Measurements from ENCODE around the gene FLNC.

Gene FLNC

DNA sequence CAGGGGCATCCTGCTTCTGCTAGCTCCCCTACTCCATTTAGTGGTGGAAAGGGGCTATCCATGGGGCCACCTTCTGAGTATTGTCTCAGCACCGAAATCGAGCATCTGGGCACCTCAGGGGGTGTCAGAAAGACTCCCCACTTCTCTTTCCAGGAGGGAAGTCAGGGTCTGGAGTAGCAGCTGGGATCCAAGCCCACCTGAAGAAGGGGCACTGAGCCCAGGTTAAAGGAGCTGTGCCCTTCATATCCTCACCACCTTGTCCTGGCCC lies 2.6 kb downstream of the FLNC start:
- no peak for DNase-seq (ENCODE audit: low read depth, low spot score)

DNA sequence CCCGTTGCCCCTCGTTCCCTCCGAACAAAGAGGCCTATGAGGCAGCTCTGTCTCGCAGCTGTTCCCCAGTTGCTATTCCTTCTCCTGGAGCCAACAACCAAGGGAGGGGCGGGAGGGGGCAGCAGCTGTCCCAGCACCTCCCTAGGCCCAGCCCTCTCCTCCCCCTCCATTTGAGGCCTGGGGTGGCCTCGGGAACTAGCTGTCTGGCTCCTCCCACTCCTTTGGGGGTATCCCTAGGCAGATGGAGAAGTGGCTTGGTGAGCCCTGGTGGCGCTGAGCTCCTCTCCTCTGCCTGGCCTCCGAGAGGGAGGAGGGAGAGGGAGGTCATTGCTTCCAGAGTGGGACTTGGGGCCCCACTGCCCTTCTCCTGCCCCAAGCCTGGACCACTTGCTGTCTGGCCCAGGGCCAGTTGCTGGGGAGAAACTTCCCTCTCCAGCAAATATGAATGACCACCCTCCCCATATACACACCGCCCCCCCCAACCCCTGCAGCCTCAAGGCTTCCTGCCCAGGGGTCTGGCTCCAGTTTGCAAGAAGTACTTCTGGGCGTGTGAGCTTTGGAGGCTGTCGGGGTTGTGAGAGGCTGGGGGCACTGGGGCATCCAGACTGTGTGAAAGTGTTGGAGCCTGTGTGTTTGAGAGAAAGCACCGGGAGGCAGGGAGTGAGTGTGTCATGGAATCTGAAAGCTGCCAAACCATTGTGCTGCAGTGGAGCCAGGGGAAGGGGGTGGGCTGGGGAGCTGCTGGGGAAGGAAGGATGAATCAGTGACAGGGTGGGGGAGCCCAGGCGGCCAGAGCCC lies 3.1 kb downstream of the FLNC start:
- DNase-seq (ENCODE audit: low read depth, low spot score), result no peak

DNA sequence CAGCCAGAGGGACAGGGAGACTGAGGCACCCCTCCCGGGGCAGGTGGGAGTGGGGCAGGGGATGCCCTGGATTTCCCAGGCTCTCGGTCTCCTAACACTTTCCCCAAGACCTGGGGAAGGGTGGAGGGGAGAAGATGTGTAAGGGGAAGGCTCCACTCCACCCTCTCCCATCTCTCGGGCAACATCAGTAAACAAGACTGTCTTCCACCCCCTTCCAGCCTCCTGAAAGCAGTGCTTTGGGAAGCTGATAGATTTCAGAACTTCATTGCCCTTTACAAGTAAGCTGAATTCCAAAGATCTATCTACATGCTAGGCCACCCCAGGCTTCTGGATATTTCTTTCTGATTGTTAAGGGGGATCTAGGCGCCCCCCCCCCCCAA lies 3.7 kb downstream of the FLNC start:
- DNase-seq (ENCODE audit: low read depth, low spot score), result no peak

DNA sequence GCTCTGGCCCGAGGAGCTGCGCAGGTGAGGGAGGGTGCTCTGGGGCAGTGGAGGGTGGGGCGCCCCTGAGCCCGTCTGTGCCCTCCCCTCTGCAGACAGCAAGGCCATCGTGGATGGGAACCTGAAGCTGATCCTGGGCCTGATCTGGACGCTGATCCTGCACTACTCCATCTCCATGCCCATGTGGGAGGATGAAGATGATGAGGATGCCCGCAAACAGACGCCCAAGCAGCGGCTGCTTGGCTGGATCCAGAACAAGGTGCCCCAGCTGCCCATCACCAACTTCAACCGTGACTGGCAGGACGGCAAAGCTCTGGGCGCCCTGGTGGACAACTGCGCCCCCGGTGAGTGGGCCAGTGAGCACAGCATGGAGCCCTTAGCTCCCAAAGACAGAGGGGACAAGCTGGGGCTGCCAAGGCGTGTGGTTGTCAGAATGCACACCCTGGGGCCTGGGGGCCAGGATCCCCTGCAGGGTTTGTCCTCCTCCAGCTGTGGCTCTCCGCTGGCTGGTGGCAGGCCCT lies 5.1 kb downstream of the FLNC start:
- DNase-seq (ENCODE audit: low read depth, low spot score), result no peak

DNA sequence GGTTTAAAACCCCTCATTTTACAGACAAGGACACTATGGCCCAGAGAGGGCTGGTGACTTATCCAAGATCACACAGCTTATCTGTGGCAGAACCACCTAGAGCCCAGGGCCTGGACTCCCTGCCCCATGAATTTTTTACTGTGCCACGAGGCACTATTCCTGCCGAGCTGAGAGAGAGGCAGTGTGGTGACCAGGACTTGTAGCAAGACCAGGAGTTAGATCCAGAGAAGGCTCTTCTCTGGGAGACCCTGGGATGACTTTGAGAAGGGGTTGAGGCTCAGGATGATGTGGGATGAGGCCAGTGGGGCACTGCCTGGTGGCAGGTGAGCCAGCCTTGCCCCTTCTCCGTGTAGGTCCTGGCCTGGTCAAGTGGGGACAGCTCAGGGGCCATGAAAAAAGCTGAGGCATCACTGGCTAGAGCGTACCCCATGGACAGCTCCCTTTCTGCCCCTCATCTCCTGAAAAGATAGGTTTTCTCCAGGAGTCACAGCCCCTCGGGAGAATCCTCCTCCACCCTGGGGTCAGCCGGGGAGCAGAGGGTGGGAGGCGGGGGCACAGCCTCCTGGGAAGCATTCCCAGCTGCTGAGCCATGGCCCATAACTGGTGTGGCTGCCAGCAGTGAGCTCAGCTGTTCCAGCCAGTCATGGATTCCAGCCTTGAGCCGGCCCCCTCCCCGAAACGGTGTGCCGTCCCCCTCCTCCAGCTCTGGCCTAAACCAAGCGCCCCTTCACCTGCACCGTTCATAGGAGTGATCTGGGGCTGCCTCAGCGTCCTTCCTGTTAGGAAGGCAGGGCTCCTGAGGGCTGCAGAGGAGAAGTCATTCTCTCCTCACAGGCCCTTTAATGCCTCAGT lies 5.8 kb downstream of the FLNC start:
- no peak for DNase-seq (ENCODE audit: low read depth, low spot score)

DNA sequence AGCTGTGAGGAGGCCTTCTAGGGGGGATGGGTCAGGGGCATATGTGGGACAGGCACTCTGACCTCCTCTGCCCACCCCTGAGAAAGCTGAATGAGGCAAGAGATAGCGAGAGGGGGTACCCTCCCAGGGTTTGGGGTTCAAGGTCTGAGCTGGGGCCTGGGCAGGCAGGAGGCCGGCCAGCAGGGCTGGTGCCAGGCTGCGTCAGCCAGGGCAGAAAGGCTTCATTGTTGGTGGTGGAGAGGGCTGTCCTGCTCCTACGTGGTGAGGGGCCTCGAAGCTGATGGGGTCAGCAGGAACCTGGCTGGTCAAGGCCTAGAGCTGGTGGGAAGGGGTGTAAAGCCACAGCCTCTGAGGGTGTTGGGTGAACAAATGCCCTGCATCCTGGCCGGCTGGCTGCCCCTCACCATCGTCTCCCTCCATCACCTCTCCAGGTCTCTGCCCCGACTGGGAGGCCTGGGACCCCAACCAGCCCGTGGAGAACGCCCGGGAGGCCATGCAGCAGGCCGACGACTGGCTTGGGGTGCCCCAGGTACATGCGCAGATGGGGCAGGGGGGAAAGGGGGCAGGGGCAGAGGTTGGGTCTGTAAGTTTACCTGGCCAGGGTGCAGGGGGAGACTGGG lies 6.6 kb downstream of the FLNC start:
- no peak for DNase-seq (ENCODE audit: low read depth, low spot score)

DNA sequence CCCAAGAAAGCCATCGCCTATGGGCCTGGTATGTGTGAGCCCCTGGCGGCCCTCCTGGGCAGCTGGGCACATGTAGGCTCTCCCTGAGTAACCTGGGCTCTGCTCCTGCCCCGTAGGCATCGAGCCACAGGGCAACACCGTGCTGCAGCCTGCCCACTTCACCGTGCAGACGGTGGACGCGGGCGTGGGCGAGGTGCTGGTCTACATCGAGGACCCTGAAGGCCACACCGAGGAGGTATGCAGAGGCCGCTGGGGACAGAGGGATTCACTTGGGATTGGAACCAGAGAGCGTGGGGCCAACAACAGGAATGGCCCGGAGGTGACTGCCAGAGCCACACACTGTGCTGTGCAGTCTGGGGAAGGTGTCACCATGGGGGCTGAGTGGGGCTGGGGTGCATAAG lies 7.3 kb downstream of the FLNC start:
- DNase-seq (ENCODE audit: low read depth, low spot score), result no peak

DNA sequence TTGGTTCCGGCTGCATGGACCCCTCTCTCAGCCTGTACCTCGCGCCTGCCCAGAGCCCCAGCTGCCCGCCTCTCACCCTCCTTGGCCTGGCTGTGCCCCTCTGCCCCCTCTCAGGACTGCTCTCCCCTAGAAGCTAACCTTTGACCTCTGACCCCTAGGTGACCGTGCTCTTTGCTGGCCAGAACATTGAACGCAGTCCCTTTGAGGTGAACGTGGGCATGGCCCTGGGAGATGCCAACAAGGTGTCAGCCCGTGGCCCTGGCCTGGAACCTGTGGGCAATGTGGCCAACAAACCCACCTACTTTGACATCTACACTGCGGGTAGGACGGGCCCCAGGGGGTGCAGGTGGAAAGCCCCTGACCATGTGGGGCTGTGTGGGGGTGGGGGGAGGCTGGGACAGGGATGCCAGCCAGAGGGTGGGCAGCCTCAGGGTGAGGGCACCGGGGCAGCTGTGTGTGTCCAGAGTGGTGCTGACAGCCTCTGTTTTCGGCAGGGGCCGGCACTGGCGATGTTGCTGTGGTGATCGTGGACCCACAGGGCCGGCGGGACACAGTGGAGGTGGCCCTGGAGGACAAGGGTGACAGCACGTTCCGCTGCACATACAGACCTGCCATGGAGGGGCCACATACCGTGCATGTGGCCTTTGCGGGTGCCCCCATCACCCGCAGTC lies 8.0 kb downstream of the FLNC start:
- DNase-seq (ENCODE audit: low read depth, low spot score), result no peak

DNA sequence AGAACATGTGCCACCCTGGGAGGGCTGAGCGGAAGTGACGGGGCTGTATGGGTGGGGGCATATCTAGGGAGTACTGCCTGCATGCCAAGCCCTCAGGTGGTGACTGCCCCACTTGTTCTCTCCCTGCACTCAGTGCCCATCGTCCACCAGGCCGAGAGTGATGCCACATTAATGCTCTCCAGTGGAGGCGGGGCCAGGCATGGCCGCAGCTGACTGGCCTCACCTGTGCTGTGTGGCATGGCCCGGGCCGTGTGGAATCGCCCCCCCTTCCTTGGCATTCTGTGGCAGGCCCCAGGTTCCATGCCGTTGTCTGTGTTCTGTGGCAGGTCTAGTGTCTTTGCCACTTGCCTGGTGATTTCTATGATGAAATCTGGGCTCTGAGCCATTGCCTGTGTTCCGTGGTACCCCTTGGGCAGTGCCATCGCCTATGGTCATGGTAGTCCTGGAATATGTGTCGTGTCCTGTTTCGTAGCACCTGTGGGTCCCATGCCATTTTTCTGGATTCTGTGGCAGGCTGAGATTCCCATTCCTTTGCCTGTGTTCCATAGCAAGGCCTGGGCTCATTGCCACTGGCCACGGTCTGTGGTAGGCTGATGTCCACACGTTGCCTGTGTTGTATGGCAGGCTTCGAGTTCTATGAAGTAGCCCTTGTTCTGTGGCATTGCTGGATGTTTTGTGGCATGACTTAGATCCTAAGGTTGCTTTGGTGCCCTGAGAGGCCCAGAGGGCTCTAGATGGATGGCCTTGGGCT lies 8.9 kb downstream of the FLNC start:
- DNase-seq (ENCODE audit: low read depth, low spot score), result no peak

DNA sequence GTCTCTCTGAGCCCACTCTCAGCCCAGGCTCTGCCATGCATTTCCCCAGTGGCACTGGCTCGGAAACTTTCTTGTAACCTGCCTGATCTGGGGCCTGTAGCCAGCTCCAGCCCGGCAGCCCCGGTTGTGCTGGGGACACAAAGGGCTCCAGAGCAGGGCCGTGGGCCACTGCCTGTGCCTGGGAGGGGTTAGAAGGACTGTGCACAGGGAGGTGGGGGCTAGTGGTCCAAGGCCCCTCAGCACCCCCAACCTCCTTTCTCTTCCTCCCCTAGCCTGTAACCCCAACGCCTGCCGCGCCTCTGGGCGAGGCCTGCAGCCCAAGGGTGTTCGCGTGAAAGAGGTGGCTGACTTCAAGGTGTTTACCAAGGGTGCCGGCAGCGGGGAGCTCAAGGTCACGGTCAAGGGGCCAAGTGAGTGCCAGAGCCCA lies 9.6 kb downstream of the FLNC start:
- no peak for DNase-seq (ENCODE audit: low read depth, low spot score)

DNA sequence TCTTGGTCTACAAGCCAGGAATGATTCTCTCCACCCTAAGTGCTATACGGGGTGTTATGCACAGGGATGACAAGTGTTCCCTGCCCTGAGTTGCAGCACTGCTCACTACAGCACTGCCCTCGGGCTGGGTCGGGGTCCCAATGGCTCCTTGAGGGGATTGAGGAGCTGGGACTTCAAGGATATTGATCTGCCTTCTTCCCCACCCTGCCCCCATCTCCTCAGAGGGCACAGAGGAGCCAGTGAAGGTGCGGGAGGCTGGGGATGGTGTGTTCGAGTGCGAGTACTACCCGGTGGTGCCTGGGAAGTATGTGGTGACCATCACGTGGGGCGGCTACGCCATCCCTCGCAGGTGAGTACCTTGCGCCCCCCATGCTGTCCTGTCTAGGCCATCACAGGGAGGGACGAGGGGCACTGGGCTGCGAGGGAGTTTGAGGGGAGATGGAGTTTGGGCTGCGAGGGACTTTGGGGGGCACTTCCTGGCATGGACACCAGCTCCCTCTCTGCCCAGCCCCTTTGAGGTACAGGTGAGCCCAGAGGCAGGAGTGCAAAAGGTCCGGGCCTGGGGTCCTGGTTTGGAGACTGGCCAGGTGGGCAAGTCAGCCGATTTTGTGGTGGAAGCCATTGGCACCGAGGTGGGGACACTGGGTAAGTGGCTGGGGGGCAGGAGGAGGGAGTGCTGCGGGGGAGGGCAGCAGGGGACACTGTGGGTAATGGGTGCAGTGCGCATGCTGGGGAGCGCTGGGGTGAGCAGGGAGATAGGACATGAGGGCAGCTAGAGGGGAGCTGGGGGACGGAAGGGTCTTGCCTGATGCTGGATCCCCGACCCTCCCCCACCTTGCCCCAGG lies 10.3 kb downstream of the FLNC start:
- DNase-seq (ENCODE audit: low read depth, low spot score), result no peak

DNA sequence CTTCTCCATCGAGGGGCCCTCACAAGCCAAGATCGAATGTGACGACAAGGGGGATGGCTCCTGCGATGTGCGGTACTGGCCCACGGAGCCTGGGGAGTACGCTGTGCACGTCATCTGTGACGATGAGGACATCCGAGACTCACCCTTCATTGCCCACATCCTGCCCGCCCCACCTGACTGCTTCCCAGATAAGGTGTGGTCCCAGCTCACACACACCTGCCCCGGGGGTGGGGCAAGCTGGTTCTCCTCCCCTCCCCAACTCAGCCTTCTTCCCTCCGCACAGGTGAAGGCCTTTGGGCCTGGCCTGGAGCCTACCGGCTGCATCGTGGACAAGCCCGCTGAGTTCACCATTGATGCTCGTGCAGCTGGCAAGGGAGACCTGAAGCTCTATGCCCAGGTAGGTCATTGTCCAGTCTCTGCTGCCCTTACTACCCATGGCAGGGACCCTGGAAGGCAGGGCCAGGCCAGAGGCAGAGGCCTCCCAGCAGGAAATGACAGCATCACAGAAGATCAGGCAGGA lies 11.0 kb downstream of the FLNC start:
- DNase-seq (ENCODE audit: low read depth, low spot score), result no peak

DNA sequence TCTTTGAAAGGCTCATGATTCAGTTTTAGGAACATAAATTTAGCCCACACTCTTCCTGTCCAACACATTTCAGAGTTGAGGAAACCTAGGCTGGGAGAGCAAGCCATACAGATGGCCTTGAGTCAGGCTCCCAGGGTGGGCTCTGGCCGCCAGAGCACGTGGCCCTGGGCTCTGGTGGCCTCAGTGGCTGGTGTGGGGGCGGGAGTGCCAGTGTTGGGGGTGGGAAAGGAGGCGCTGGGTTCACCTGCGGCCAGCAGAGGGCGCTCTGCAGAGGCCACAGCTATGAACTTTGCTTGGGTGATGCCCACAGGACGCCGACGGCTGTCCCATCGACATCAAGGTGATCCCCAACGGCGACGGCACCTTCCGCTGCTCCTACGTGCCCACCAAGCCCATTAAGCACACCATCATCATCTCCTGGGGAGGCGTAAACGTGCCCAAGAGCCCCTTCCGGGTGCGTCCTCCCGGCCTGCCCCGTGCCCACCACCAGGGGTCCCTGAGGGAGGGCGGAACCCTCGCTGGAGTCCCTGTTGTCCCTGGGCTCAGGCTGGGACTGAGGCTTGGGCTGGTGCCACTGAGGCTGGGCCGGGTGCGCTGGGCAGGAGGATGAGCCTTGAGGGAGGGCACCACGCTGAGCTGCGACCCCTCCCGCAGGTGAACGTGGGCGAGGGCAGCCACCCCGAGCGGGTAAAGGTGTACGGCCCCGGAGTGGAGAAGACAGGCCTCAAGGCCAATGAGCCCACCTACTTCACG lies 11.9 kb downstream of the FLNC start:
- no peak for DNase-seq (ENCODE audit: low read depth, low spot score)

DNA sequence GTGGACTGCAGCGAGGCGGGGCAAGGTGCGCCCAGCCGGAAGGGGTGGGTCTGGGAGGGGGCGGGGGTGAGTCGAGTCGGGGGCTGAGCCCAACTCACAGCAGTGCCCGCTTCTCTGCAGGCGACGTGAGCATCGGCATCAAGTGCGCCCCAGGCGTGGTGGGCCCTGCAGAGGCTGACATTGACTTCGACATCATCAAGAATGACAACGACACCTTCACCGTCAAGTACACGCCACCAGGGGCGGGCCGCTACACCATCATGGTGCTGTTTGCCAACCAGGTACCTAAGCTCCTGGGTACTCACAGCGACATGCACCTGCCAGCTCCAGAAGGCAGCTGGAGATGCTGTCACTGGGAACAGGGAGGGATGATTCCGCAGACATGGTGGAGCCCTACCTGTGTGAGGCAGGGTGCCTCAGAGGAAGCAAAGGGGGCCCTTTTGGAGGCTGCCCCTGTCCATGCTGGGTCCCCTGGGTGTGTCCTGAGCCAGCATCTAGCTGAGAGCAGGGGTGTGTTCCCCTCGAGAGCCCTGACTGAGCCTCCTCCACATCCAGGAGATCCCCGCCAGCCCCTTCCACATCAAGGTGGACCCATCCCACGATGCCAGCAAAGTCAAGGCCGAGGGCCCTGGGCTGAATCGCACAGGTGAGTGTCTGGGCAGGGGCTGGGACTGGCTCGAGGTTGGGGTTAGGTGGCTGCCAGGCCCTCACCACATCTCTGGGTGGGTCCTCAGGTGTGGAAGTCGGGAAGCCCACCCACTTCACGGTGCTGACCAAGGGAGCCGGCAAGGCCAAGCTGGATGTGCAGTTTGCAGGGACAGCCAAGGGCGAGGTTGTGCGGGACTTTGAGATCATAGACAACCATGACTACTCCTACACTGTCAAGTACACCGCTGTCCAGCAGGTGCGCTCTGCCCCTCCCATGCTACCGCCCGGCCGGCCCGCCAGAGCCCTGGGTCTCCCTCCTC lies 12.8 kb downstream of the FLNC start:
- no peak for DNase-seq (ENCODE audit: low read depth, low spot score)

DNA sequence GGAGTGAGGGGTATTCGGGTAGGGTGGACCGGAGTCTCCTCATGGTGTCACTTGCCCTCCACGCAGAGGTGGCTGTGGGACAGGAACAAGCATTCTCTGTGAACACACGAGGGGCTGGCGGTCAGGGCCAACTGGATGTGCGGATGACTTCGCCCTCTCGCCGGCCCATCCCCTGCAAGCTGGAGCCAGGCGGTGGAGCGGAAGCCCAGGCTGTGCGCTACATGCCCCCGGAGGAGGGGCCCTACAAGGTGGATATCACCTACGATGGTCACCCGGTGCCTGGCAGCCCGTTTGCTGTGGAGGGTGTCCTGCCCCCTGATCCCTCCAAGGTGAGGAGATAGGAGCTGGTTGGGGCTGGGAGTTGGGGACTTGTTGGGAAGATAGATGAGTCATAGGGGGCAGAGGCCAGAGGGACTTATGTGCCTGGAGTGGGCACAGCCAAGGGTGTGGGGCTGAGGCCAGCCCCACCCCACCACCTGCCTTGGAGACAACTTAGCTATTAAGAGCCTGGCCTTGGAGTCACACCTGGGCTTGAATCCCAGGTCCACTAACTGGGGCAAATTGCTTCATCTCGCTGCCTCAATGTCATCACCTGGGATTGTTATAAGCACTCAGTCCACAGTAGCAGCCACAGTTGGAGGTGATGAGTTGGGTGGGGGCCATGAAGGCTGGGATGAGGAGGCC lies 13.9 kb downstream of the FLNC start:
- DNase-seq (ENCODE audit: low read depth, low spot score), result no peak

DNA sequence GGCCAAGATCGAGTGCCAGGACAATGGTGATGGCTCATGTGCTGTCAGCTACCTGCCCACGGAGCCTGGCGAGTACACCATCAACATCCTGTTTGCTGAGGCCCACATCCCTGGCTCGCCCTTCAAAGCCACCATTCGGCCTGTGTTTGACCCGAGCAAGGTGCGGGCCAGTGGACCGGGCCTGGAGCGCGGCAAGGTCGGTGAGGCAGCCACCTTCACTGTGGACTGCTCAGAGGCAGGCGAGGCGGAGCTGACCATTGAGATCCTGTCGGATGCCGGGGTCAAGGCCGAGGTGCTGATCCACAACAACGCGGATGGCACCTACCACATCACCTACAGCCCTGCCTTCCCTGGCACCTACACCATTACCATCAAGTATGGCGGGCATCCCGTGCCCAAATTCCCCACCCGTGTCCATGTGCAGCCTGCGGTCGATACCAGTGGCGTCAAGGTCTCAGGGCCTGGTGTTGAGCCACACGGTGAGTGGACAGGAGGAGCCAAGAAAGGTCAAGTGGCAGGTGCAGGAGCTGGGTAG lies 14.6 kb downstream of the FLNC start:
- DNase-seq (ENCODE audit: low read depth, low spot score), result no peak

DNA sequence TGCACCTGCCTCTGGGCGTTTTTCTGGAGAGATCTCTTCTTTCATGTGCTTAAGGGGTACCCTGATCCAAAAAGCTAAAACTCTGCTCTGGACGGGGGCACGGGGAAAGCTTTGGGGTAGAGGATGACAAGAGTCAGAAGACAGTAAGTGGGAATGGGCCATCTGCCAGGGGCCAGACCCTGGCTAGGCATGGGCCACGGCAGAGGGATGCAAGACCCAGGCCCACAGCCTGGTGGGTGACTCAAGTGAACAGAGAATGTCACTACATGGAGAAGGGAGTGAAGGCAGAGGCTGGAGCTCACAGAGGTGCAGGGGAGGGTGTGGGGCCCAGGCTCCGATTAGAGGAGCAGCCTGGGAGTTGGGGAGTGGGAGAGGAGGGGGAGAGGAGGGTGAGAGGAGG lies 15.3 kb downstream of the FLNC start:
- DNase-seq (ENCODE audit: low read depth, low spot score), result no peak

Measured in iPS DF 19.7 (cell line).